ENCODE results near the gene NAA10.

NAA10 gene

GRCh38 chrX:153888344-153888743 is 46.5 kb downstream of the NAA10 start:
- Histone ChIP-seq H3K9me3 (ENCODE audit: control insufficient read depth, low read length) (no peaks in the 10 kb centered on the region), H3K4me3 (ENCODE audit: extremely low read depth, insufficient read depth, low read length, poor library complexity, severe bottlenecking) (no peak overlapping the region), H3K27ac (ENCODE audit: low read depth, low read length, severe bottlenecking) (no peak overlapping the region), H3K36me3 (ENCODE audit: control insufficient read depth, insufficient read depth, low read length) (no peaks in the 10 kb centered on the region), H3K4me1 (ENCODE audit: control insufficient read depth, insufficient read depth, low read length, poor library complexity, severe bottlenecking) (peaks cover 15% of the 10 kb centered on the region)
- WGBS, 2 experiments (ENCODE audit: insufficient coverage in 2 of 2), result 60 to 80% methylated on average over 1 of the region's 6 CpGs

- H3K4me3 ChIP-seq (ENCODE audit: extremely low read depth, insufficient read depth, low read length, poor library complexity, severe bottlenecking), result no peak overlapping the region
- peak overlapping the region; percentile 57 for H3K27ac ChIP-seq (ENCODE audit: low read depth, low read length, severe bottlenecking)
- H3K36me3 ChIP-seq (ENCODE audit: control insufficient read depth, insufficient read depth, low read length), result no peaks in the 10 kb centered on the region
- H3K4me1 ChIP-seq (ENCODE audit: control insufficient read depth, insufficient read depth, low read length, poor library complexity, severe bottlenecking), result peaks cover 22% of the 10 kb centered on the region
- H3K9me3 ChIP-seq (ENCODE audit: control insufficient read depth, low read length), result no peaks in the 10 kb centered on the region
- 83 to 85% methylated on average over 2 to 5 of the region's 8 CpGs for WGBS, 2 experiments (ENCODE audit: insufficient coverage in 2 of 2)
These were observed 47.5 kb downstream of the NAA10 start for GRCh38 chrX:153887385-153887784.

- Histone ChIP-seq H3K36me3 (ENCODE audit: control insufficient read depth, insufficient read depth, low read length) (no peaks in the 10 kb centered on the region), H3K9me3 (ENCODE audit: control insufficient read depth, low read length) (no peaks in the 10 kb centered on the region), H3K27ac (ENCODE audit: low read depth, low read length, severe bottlenecking) (peak overlapping the region; percentile 57), H3K4me1 (ENCODE audit: control insufficient read depth, insufficient read depth, low read length, poor library complexity, severe bottlenecking) (peaks cover 26% of the 10 kb centered on the region), H3K4me3 (ENCODE audit: extremely low read depth, insufficient read depth, low read length, poor library complexity, severe bottlenecking) (no peak overlapping the region)
- 19 to 20% methylated on average over 4 of the region's 13 CpGs for WGBS, 2 experiments (ENCODE audit: insufficient coverage in 2 of 2)
These were observed 47.9 kb downstream of the NAA10 start for GRCh38 chrX:153886915-153887314.

GRCh38 chrX:153885968-153886903 is 48.6 kb downstream of the NAA10 start, which contains the start of gene L1CAM:
L1CAM (minus strand) TSS chrX:153886173; CDS start chrX:153875836, 10,337 bp downstream.
- H3K9me3 ChIP-seq (ENCODE audit: control insufficient read depth, low read length), result no peaks in the 10 kb centered on the region
- peak within 1 kb of the TSS; percentile 23 for H3K27ac ChIP-seq (ENCODE audit: low read depth, low read length, severe bottlenecking)
- H3K4me1 ChIP-seq (ENCODE audit: control insufficient read depth, insufficient read depth, low read length, poor library complexity, severe bottlenecking), result peaks cover 27% of the 10 kb centered on the region
- H3K36me3 ChIP-seq (ENCODE audit: control insufficient read depth, insufficient read depth, low read length), result no peaks in the 10 kb centered on the region
- peak within 1 kb of the TSS; percentile 43 for H3K4me3 ChIP-seq (ENCODE audit: extremely low read depth, insufficient read depth, low read length, poor library complexity, severe bottlenecking)
- WGBS, 2 experiments (ENCODE audit: insufficient coverage in 2 of 2), result 0% methylated on average over 3 to 19 of the region's 94 CpGs

GRCh38 chrX:153885208-153885787 is 49.5 kb downstream of the NAA10 start:
- WGBS, 2 experiments (ENCODE audit: insufficient coverage in 2 of 2), result 0 to 7% methylated on average over 5 to 6 of the region's 32 CpGs
- Histone ChIP-seq H3K4me3 (ENCODE audit: extremely low read depth, insufficient read depth, low read length, poor library complexity, severe bottlenecking) (peak overlapping the region; percentile 43), H3K4me1 (ENCODE audit: control insufficient read depth, insufficient read depth, low read length, poor library complexity, severe bottlenecking) (peaks cover 27% of the 10 kb centered on the region), H3K27ac (ENCODE audit: low read depth, low read length, severe bottlenecking) (no peak overlapping the region), H3K9me3 (ENCODE audit: control insufficient read depth, low read length) (no peaks in the 10 kb centered on the region), H3K36me3 (ENCODE audit: control insufficient read depth, insufficient read depth, low read length) (no peaks in the 10 kb centered on the region)

GRCh38 chrX:153884590-153884989 is 50.2 kb downstream of the NAA10 start:
- Histone ChIP-seq H3K4me3 (ENCODE audit: extremely low read depth, insufficient read depth, low read length, poor library complexity, severe bottlenecking) (peak overlapping the region; percentile 43), H3K9me3 (ENCODE audit: control insufficient read depth, low read length) (no peaks in the 10 kb centered on the region), H3K4me1 (ENCODE audit: control insufficient read depth, insufficient read depth, low read length, poor library complexity, severe bottlenecking) (peaks cover 31% of the 10 kb centered on the region), H3K36me3 (ENCODE audit: control insufficient read depth, insufficient read depth, low read length) (no peaks in the 10 kb centered on the region), H3K27ac (ENCODE audit: low read depth, low read length, severe bottlenecking) (no peak overlapping the region)
- 0 to 83% methylated on average over 1 to 2 of the region's 6 CpGs for WGBS, 2 experiments (ENCODE audit: insufficient coverage in 2 of 2)

GRCh38 chrX:153884136-153884535 is 50.7 kb downstream of the NAA10 start:
- Histone ChIP-seq H3K4me1 (ENCODE audit: control insufficient read depth, insufficient read depth, low read length, poor library complexity, severe bottlenecking) (peaks cover 31% of the 10 kb centered on the region), H3K9me3 (ENCODE audit: control insufficient read depth, low read length) (no peaks in the 10 kb centered on the region), H3K4me3 (ENCODE audit: extremely low read depth, insufficient read depth, low read length, poor library complexity, severe bottlenecking) (no peak overlapping the region), H3K27ac (ENCODE audit: low read depth, low read length, severe bottlenecking) (no peak overlapping the region), H3K36me3 (ENCODE audit: control insufficient read depth, insufficient read depth, low read length) (no peaks in the 10 kb centered on the region)
- WGBS, 2 experiments (ENCODE audit: insufficient coverage in 2 of 2), result no CpG with 5 or more reads among the region's 13 CpGs

GRCh38 chrX:153883163-153883843 is 51.5 kb downstream of the NAA10 start:
- no peaks in the 10 kb centered on the region for H3K36me3 ChIP-seq (ENCODE audit: control insufficient read depth, insufficient read depth, low read length)
- H3K4me1 ChIP-seq (ENCODE audit: control insufficient read depth, insufficient read depth, low read length, poor library complexity, severe bottlenecking), result peaks cover 38% of the 10 kb centered on the region
- WGBS, 2 experiments (ENCODE audit: insufficient coverage in 2 of 2), result 23 to 40% methylated on average over 1 to 6 of the region's 13 CpGs
- peak overlapping the region; percentile 5 for H3K4me3 ChIP-seq (ENCODE audit: extremely low read depth, insufficient read depth, low read length, poor library complexity, severe bottlenecking)
- no peaks in the 10 kb centered on the region for H3K9me3 ChIP-seq (ENCODE audit: control insufficient read depth, low read length)
- H3K27ac ChIP-seq (ENCODE audit: low read depth, low read length, severe bottlenecking), result peak overlapping the region; percentile 36

GRCh38 chrX:153882557-153882956 is 52.3 kb downstream of the NAA10 start:
- Histone ChIP-seq H3K4me3 (ENCODE audit: extremely low read depth, insufficient read depth, low read length, poor library complexity, severe bottlenecking) (no peak overlapping the region), H3K27ac (ENCODE audit: low read depth, low read length, severe bottlenecking) (peak overlapping the region; percentile 75)

GRCh38 chrX:153882086-153882498 is 52.7 kb downstream of the NAA10 start:
- Histone ChIP-seq H3K36me3 (ENCODE audit: control insufficient read depth, insufficient read depth, low read length) (no peaks in the 10 kb centered on the region), H3K9me3 (ENCODE audit: control insufficient read depth, low read length) (no peaks in the 10 kb centered on the region), H3K4me3 (ENCODE audit: extremely low read depth, insufficient read depth, low read length, poor library complexity, severe bottlenecking) (no peak overlapping the region), H3K27ac (ENCODE audit: low read depth, low read length, severe bottlenecking) (peak overlapping the region; percentile 83), H3K4me1 (ENCODE audit: control insufficient read depth, insufficient read depth, low read length, poor library complexity, severe bottlenecking) (peaks cover 46% of the 10 kb centered on the region)
- 38 to 40% methylated on average over 2 to 5 of the region's 8 CpGs for WGBS, 2 experiments (ENCODE audit: insufficient coverage in 2 of 2)

More at GRCh38 chrX:153882557-153882956, 52.3 kb downstream of the NAA10 start:
- no peaks in the 10 kb centered on the region for H3K36me3 ChIP-seq (ENCODE audit: control insufficient read depth, insufficient read depth, low read length)
- WGBS, 2 experiments (ENCODE audit: insufficient coverage in 2 of 2), result no CpG with 5 or more reads among the region's 7 CpGs
- H3K4me1 ChIP-seq (ENCODE audit: control insufficient read depth, insufficient read depth, low read length, poor library complexity, severe bottlenecking), result peaks cover 45% of the 10 kb centered on the region
- H3K9me3 ChIP-seq (ENCODE audit: control insufficient read depth, low read length), result no peaks in the 10 kb centered on the region
